Omental fat pad (tissue), 4 donors: ENCODE data around the gene SYT17. TPM values are rescaled to one million over a fixed set of nuclear protein-coding genes. Genes with fewer than 3 reads are reported as not detected.

Source experiments
- ATAC-seq: fragments of 150-250 bp; one replicate; pipeline ENCODE4 v1.9.1; 2016; ENCODE audit warnings: mild to moderate bottlenecking, moderate library complexity; ENCODE audit not compliant: low FRiP score
- DNase-seq: peaks from one replicate; pipeline ENCODE4 v3.0.0-alpha.2; 2019; ENCODE audit warnings: low spot score
- total RNA-seq, 4 donors: library from RNA; depleted of rRNA; stranded (reverse); fragments of >200 nt; gene quantifications; one replicate each; pipeline ENCODE4 v1.1.0, GENCODE V29; 2016
- TF ChIP-seq, protein P1 (sequence below), 3 donors: fragments of 450-650 bp; IDR thresholded peaks; one replicate each; pipeline ENCODE4 v1.5.1; 2016 to 2017; ENCODE audit warnings: antibody characterized with exemption in 3 of 3, mild to moderate bottlenecking in 3 of 3, moderate library complexity in 2 of 3

Gene SYT17
- total RNA-seq, 4 donors from 2014 or later = 3.0 to 15.9 (median 7.1) TPM

DNA sequence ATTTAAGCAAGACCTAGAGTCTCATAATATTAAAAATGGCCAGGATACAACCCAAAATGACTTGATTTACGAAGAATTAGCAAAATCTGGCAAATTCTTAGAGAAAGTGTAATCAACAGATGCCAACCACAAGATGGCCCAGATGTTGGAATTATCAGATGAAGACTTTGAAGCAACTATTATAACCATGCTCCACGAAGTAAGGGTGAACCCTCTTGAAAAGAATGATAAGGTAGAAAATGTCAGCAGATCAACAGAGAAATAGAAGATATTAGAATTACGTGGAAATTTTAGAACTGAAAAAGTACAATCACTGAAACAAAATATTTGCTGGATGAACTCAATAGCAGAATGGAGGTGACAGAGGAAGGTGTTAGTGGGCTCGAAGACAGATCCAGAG lies 67.4 kb downstream of the SYT17 start:
- DNase-seq (no peak), ATAC-seq (no peak)
- TF ChIP-seq, protein P1, sequence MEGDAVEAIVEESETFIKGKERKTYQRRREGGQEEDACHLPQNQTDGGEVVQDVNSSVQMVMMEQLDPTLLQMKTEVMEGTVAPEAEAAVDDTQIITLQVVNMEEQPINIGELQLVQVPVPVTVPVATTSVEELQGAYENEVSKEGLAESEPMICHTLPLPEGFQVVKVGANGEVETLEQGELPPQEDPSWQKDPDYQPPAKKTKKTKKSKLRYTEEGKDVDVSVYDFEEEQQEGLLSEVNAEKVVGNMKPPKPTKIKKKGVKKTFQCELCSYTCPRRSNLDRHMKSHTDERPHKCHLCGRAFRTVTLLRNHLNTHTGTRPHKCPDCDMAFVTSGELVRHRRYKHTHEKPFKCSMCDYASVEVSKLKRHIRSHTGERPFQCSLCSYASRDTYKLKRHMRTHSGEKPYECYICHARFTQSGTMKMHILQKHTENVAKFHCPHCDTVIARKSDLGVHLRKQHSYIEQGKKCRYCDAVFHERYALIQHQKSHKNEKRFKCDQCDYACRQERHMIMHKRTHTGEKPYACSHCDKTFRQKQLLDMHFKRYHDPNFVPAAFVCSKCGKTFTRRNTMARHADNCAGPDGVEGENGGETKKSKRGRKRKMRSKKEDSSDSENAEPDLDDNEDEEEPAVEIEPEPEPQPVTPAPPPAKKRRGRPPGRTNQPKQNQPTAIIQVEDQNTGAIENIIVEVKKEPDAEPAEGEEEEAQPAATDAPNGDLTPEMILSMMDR (IDR thresholded peaks at IDR 0.05) = no peak

DNA sequence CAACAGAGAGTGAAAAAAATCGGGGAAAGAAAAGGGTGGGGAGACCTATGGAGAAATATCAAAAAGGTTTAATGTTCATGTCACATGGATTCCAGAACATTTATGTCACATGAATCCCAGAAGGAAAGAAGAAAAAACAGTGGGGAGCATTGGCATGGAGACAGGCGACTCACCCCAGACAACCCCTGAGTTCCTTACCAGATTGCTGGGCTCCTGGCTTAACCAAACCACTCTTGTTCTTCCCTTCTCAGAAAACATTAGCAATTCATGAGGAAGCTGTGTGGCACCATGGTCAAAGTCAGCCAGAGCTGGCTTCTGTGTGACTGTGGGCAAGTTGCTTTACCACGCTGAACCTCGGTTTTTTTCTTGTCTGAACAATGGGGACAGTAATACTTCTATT lies 67.8 kb downstream of the SYT17 start:
- TF ChIP-seq, protein P1 (IDR thresholded peaks at IDR 0.05) = no peak

DNA sequence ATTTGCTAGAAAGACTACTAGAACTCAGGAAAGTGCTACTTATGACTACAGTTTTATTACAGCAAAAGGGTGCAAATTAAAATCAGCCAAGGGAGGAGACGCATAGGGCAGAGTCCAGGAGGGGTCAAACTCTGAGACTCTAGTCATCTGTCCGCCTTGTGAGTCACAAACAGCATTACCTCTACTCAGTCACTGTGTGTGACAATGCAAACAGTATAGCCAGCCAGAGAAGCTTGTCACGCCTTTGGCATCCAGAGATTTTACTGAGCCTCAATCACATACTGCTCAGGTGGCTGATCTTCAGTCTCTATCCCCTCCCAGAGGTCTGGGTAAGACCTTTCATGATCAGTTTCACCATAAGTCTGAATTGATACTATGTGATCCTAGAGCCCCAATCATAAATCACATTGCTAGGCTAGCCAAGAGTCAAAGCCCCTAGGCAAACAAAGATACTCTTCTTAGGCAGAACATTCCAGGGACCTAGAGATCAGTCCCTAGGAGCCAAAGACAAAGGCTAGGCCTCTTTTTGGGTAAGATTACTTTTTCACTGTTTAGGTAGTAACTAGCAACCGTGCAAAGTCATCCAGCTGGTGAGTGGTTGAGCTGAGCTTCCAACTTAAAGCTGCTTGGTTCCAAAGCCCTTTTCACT lies 68.6 kb downstream of the SYT17 start:
- DNase-seq (no peak), ATAC-seq (no peak)
- TF ChIP-seq, protein P1 (IDR thresholded peaks at IDR 0.05) = no peak

More for the DNA sequence above, 67.8 kb downstream of the SYT17 start:
- no peak for ATAC-seq
- DNase-seq = no peak

DNA sequence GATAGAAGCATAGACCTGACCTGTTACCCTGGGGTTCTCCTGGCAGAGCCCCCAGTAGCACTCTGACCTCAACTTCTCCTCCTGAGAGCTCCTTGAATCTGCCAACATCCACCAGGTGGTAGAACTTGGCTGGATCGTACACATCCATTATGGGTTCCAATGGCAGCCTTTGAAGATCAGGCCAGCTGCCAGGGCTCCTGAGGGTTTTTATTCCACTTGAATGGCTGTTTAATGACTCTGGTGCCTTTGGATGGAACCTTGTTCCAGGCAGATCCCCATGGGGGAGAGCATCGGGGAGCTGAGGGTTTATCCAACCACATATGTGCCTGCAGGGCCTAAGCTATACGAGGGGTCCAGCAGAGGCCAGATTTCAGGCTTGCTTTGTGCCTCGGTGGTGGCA lies 70.4 kb downstream of the SYT17 start:
- ATAC-seq (no peak), DNase-seq (no peak)
- TF ChIP-seq, protein P1 (IDR thresholded peaks at IDR 0.05) = no peak

DNA sequence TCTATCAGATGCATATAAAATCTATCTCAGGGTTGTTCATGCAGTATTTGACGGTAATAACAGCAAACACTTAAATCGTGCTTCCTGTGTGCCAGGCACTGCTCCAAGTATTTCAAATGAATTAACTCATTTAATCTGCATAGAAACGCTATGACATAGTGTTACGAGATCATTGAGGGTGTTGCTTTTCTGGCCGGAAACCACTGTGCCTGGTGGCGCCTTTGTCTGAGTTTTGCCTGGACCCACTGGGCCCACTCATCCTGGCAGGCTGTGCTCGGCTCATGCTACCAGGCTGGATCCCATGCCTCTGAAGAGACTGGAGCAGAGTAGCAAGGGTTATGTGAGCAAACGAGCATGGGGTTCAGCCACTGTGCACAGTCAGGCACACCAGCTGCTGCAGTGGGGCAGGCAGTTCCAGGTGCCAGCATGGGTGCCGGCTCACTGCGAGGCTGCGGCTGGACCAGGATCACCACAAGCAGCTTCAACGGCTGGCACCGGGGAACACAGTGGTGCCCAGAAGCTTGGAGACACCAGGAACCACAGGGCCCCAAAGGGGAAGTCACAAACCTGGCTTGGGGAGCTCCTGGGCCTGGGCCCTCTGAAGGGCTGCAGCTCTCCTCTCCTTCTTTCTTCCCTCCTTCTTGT lies 71.6 kb downstream of the SYT17 start:
- DNase-seq = no peak
- TF ChIP-seq, protein P1 (IDR thresholded peaks at IDR 0.05) = no peak
- ATAC-seq = no peak

DNA sequence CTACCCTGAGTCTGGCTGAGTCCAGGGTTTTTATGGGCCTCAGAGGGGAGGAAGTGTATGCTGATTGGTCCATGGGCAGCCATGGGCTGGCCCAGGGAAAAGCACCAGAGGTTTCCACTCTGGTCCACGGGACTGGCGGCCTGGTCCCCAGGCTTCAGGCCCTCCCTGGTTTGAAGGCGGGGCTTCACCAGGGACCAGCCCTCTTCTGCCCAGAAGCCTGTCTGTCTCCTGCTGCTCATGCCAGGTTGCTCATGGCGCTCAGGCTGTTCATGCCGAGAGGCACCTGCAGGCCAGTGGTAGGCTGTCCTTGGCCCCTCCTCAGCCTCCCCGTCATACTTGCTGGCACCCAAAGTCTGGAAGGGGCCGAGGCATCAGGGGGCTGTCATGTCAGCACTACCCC lies 72.5 kb downstream of the SYT17 start:
- ATAC-seq (no peak), DNase-seq (no peak)
- TF ChIP-seq, protein P1 (IDR thresholded peaks at IDR 0.05) = no peak

DNA sequence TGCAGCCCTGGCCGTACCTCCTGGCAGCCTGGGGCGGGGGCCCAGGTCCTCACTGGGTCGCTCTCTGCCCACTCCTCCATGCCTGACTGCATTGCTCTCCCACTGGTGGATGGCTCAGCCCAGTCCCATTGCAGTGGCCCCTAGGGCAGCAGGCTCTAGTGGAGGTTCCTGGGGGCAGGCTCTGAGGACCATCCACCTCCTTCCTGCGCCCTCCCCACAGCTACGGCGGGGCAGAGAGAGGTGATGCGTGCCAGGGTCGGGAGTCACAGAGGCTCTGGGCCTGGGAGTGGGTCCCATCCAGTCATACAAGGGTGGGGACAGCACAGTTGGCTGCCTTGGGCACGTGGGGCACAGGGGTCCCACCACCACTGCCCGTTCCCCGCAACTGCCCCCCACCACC lies 73.5 kb downstream of the SYT17 start:
- TF ChIP-seq, protein P1 (IDR thresholded peaks at IDR 0.05) = no peak
- no peak for ATAC-seq
- DNase-seq = no peak
